Measurements from ENCODE around the gene CRYGN.

CRYGN gene

GRCh38 chr7:151426904-151427704, 12.8 kb downstream of the CRYGN start:
- DNase-seq (ENCODE audit: low read depth): no peak

DNA sequence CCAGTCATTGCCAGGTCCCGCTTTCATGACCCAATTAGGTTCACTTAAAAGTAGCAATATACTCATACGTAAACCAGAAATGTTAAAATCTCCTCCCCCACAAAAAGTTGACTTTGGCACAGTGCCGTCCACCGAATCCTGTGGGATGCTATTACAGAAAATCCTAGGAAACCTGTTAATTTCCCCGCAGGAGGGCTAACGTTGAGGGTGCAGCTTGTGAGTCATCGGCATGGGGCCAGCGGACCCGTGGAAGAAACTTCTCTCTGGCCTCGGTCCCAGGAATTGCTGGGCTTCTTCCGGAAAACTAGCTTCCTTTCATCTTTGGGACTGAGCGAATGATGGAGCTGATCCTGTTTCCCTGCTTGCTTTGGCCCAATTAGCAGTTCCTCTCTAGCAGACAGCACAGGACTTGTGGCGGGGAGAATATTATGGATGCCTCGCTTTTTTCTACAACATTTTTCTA, 13.5 kb downstream of the CRYGN start:
- no peak for DNase-seq (ENCODE audit: low read depth)

- DNase-seq (ENCODE audit: low read depth): no peak
These were observed 14.1 kb downstream of the CRYGN start for GRCh38 chr7:151425670-151426440.

- no peak for DNase-seq (ENCODE audit: low read depth)
These were observed 15.1 kb downstream of the CRYGN start for GRCh38 chr7:151424799-151425198.

DNA sequence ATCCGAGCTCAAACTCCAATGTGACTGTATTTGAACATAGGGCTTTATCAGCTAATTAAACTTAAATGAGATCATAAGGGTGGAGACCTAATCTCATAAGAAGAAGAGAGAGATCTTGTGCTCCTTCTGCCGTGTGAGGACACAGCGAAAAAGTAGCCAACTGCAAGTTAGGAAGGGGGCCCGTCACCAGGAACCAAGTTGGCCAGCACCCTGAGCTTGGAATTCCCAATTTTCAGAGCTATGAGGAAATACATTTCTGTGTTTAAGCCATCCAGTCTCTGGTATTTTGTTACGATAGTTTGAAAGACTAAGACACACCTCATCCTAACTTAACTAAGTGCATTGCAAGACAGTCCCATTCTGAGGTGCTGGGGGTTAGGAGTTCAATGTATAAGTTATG, 16.0 kb downstream of the CRYGN start:
- no peak for DNase-seq (ENCODE audit: low read depth)

GRCh38 chr7:151423226-151423625, 16.7 kb downstream of the CRYGN start:
- DNase-seq (ENCODE audit: low read depth): no peak

DNA sequence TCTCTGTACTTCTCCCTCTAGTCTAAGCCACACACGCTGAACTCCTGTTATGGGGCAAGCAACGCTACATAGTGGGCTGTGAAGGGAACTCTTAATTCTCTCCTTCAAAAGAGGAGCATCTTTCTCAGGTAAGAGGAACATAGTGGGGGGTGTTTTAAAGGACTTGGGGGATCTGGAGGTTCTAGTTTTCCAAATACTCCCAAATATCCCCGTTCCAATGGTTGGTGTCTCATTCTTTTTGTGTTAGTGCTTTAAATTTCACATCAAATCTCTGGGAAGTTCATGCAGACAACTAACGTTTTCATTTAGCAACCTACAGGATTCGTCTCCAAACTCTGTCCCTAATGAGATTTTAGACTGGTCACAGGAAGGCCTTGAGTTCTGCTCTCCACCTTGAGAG, 17.7 kb downstream of the CRYGN start:
- DNase-seq (ENCODE audit: low read depth): no peak

DNA sequence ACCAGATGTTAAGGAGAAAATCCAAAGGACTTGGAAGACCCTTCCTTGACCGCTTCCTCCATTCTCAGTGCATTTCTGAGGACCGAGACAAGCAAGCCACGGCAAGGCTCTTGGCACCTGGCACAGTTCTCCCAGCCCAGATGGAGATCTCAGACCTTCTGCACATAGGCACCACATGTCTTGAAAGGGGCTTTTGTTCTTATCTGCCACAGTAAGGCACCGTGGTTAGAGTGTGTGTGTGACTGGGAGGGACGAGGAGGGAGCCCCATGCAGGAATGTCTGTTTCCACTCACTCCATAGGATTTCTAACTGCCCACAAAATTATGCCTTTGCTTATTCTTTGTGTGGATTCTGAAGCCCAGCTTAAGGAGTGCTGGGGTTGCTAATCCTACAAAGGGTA, 19.8 kb downstream of the CRYGN start:
- no peak for DNase-seq (ENCODE audit: low read depth)

DNA sequence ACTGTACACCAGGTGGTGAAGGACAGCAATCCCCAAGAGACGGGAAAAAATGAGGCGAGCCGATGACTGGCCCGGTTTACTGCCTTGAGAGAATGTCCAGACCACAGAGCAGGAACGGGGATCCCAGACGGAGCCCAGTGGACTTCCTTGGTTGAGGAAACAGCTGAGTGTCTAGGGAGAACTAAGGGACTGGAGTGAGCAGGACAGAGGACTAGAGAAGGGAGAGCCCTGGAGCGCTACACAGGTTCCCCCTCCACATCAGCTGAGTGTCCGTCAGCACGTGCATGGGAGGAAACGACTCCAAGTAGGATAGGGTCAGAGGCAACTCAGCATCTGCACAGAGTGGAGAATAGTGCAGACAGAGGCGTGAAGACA, 23.0 kb downstream of the CRYGN start:
- DNase-seq (ENCODE audit: low read depth): no peak

- DNase-seq (ENCODE audit: low read depth): no peak
These were observed 23.6 kb downstream of the CRYGN start for GRCh38 chr7:151416112-151416940.

DNA sequence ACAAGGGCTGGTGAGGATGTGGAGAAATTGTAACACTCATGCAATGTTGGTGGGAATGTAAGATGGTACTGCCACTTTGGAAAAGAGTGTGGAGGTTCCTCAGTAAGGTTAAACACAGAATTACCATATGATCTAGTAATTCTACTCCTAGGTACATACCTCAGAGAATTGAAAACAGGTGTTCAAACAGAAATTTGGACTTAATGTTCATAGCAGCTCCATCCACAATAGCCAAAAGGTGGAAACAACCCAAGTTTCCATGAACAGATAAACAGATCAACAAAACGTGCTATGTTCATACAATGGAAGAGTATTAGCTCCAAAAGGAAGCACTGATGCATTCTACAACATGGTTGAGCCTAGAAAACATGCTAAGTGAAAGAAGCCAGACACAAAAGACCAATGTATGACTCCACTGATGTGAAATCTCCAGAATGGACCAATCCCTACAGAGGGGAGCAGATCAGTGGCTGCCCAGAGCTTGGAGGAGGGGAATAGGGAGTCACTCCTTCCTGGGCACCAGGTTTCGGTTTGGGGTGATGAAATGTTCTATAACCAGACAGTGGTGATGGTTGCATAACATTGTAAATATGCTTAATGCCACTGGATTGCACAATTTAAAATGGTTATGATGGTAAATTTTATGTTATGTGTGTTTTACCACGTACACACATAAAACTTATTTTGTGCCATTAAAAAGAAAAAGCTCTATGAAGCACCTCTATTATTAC, 24.4 kb downstream of the CRYGN start:
- DNase-seq (ENCODE audit: low read depth): no peak

DNA sequence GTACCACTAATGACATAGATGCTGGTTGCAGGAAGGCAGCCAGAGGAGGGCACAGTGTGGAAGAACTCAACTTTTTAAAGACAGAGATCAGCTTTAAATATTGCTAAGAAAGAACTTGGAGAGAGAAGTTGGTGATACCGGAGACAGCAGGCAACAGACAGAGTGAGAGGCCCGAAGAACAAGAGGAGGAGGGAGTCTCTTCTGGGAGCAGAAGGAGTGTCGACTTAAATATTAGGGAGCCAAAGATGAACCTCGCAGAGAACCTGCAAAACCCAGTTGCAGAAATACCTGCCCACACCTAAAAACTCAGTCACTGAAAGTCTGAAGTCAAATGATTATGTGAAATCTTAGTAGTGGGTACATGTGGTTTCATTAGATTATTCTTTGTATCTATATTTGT, 26.7 kb downstream of the CRYGN start:
- DNase-seq (ENCODE audit: low read depth): no peak

- no peak for DNase-seq (ENCODE audit: low read depth)
These were observed 27.6 kb downstream of the CRYGN start for GRCh38 chr7:151412318-151412717.

DNA sequence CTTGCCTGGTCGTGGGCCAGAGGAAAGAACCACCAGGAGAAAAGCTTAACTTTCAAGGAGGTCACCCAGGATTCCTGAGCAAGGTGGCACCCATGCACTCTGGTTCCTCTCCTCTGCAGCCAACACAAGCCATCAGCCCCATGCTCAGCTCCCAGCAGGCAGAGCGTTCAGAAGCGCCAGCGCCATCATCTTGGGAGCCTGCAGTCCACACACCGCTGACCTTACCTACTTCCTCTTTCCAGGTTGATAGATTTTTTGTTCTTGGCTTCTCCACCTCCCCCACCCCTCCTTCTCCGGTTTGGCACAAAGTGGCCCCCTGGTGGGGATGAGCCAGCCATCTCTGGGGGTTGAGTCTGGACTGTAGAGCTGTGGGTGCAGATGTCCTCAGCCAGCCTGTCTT, 28.4 kb downstream of the CRYGN start:
- DNase-seq (ENCODE audit: low read depth): no peak

DNA sequence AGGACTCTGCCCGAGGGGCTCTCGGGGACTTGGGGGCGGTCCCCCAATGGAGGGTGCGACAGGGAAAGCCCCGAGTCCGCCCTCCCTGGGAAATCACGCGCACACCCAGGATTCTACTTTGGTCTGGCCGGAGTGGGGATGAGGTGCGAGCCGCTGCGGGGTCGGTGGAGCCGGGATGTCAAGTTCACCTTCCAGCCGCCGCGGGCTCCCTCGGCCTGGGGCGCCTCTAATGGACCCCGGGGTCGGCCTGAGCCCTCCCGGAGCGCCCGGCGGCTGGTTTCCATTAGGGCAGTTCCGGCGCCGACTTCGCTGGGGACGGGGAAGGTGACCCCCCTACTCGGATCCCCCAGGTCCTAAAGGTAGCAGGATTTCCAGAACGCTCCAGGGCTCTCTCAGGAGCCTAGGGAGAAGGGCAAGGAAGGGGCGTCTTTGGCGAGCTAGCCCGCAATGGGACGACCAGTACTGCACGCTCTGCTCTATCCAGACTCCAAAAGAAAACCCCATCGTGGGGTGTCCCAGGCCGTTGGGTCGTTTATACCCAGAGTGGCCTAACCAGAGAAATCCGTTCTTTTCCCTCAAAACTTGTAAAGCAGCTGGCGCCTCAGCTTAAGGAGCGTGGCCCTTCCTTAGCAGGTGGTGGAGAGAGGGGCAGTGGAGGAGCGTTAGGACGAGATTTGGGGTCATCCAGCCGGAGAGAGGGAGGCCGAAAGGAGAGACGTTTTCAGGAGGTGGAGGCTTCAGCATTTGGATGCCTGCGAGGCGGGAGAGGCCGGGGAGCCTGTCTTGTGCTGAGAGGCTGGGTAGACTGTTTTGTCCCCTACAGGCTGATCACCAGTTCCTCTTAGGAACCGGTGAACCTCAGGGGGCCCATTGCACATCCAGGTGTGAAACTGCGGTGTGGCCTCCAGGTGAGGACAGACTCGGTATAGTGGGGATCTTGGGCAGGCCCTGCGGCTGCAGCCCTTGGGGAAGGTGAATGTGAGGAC, 29.2 kb downstream of the CRYGN start:
- no peak for DNase-seq (ENCODE audit: low read depth)

GRCh38 chr7:151409667-151410404, 30.1 kb downstream of the CRYGN start, which contains the start of gene WDR86:
TSS of gene WDR86 (minus strand) at chr7:151410038. CDS start at chr7:151409589, 449 bp downstream.
- DNase-seq (ENCODE audit: low read depth): no peak

DNA sequence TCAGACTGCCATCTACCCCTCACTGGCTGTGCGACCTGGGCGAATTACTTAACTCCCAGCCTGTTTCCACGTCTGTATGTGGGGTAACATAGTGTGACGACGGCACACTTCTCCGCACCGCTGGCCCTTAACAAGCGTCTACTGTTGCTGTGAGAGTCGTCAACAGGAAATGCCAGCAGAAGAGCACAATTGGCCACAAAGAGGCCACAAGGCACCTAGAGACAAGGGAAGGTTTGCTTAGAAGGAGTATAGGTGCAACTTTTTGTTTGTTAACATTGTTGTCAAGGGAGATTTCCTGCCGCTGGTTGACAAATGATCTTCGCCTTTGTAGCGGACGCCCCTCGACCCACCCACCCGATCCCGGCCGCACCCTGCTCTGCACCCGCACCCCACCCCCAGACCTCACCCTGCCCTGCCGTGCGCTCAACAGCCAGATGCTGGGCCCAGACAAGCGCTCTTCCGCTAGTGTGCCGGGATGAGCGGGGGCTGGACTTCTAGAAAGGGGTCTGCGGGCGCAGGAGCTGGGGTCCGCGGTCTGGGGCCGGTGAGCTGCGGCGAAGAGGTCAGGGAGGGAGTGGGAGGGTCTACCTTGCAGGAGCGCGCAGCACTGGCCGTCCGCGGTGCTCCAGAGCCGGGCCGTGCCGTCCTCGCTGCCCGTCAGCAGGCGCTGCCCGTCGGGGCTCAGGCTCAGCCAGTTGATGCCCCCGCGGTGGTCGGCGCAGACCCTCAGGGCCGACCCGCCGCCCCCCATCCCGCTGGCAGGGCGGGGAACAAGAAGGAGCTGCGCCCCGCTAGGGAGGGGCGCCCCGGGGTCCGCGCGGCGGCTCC, 30.9 kb downstream of the CRYGN start:
- no peak for DNase-seq (ENCODE audit: low read depth)

DNA sequence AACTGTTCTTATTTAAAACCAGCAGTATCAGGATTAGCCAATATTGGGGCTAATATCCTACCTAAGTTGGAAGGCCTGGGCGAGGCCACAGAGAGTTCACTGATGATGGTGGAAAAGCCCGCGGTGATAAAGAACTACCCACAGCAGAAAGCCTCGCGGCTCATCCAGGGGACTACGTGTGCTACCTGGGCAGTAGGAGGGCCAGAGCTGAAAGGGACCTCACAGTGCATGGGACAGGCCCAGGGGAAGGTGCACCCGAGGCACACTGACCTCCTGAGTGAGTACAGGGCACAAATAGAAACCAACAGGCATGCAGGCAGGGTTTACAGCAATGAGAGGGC, 31.5 kb downstream of the CRYGN start:
- no peak for DNase-seq (ENCODE audit: low read depth)
